ENCODE data around the gene NLGN1. TPM values are rescaled to one million over a fixed set of nuclear protein-coding genes. Genes with fewer than 3 reads are reported as not detected.

The NLGN1 gene
- total RNA-seq, 1 experiment from 2014 or later = 5.2 TPM

DNA sequence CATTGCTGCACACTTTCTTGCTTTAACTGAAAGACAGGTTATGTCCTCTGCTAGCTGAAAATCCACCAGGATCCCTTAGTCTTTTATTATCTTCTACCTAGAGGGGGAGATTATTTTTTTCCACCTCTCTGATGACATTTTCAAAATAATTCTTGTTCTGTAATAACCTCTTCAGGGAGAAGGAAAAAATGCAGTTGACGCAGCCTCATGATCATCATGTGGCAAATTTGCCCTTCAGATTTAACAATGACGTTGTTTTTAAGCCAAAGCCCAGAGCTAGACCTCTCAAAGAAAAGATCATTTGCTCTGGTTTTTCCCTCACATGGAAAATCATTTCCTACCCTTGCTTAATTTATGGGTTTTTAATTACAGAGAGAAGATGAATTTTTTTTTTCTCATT, 724.9 kb downstream of the NLGN1 start:
- WGBS (ENCODE audit: extremely low coverage, insufficient read length, low lambda C conversion rate) = no CpG with 5 or more reads among the region's 2 CpGs
- H2AFZ ChIP-seq (ENCODE audit: low read length) = no peak overlapping the region
- no peak for TF ChIP-seq CTCF (conservative IDR thresholded peaks at IDR 0.05)
- H3K27ac ChIP-seq (ENCODE audit: insufficient read length, low read depth, low read length) = no peak overlapping the region
- no peaks in the 10 kb centered on the region for H3K79me1 ChIP-seq (ENCODE audit: insufficient read depth, low read depth, low read length, poor library complexity, severe bottlenecking)
- H2BK120ac ChIP-seq (ENCODE audit: low read depth, low read length, poor library complexity, severe bottlenecking) = no peak overlapping the region
- no peak overlapping the region for H2BK5ac ChIP-seq (ENCODE audit: insufficient read length, low read length)
- no peak overlapping the region for H4K8ac ChIP-seq (replicated peaks; ENCODE audit: insufficient read length, low read depth, low read length)
- H4K20me1 ChIP-seq (ENCODE audit: control insufficient read depth, insufficient read depth, insufficient read length) = no peaks in the 10 kb centered on the region
- no peaks in the 10 kb centered on the region for H3K27me3 ChIP-seq (ENCODE audit: insufficient read depth, low read length)
- H3K27me3 Mint-ChIP-seq (ENCODE audit: low read depth) = no peaks in the 10 kb centered on the region
- H3K9me3 ChIP-seq (ENCODE audit: control insufficient read depth, low read depth, low read length) = no peaks in the 10 kb centered on the region
- H3K4me1 Mint-ChIP-seq = peaks cover 31 to 37% of the 10 kb centered on the region in 2 experiments
- no peak overlapping the region for H3K23ac ChIP-seq (ENCODE audit: insufficient read length, low read depth, low read length)
- no peak overlapping the region for H3K4me3 Mint-ChIP-seq
- H3K9me3 Mint-ChIP-seq = no peaks in the 10 kb centered on the region
- no peak overlapping the region for H2BK12ac ChIP-seq (ENCODE audit: insufficient read length, low read depth, low read length)
- no peak overlapping the region for H3K4ac ChIP-seq (ENCODE audit: low read depth, low read length)
- H3K36me3 Mint-ChIP-seq (ENCODE audit: insufficient read depth in 1 of 3, low read depth in 3 of 3) = no peaks in the 10 kb centered on the region
- H3T11ph ChIP-seq (ENCODE audit: low read length) = no peak overlapping the region
- no peaks in the 10 kb centered on the region for H3K79me2 ChIP-seq (ENCODE audit: insufficient read depth, low read length)
- H4K91ac ChIP-seq (ENCODE audit: insufficient read length, low read depth, low read length) = no peak overlapping the region
- DNase-seq = no peak
- H4K5ac ChIP-seq (ENCODE audit: insufficient read length, low read depth, low read length) = no peak overlapping the region
- no peak overlapping the region for H3K56ac ChIP-seq (ENCODE audit: insufficient read length, low read depth, low read length)
- H3K4me1 ChIP-seq (ENCODE audit: insufficient read depth, low read length) = peaks cover 10% of the 10 kb centered on the region
- no peak overlapping the region for H3K27ac Mint-ChIP-seq
- no peak overlapping the region for H3K9ac ChIP-seq (ENCODE audit: extremely low read depth, insufficient read length, low read length)
- H2AK5ac ChIP-seq (ENCODE audit: insufficient read length, low read length) = no peak overlapping the region
- H2BK15ac ChIP-seq (ENCODE audit: low read depth, low read length) = no peak overlapping the region
- no peak overlapping the region for H3K4me2 ChIP-seq (ENCODE audit: insufficient read depth, insufficient read length, low read length)
- no peaks in the 10 kb centered on the region for H3K23me2 ChIP-seq (ENCODE audit: insufficient read length, low read depth, low read length, poor library complexity, severe bottlenecking)
- H2BK20ac ChIP-seq (ENCODE audit: low read depth, low read length, poor library complexity, severe bottlenecking) = no peak overlapping the region
- no peak overlapping the region for H3K18ac ChIP-seq (ENCODE audit: insufficient read length, low read depth, low read length)
- no peak overlapping the region for H3K14ac ChIP-seq (ENCODE audit: insufficient read depth, low read length)

Measured in H9 (cell line).